HepG2 (cell line): ENCODE measurements around the gene PUS1. TPM values are rescaled to one million over a fixed set of nuclear protein-coding genes. Genes with fewer than 3 reads are reported as not detected.

ENCODE experiments used
- ARHGAP35 ChIP-seq: sonication (generic); formaldehyde crosslinking; IDR thresholded peaks from 2 replicates; pipeline ENCODE4 v1.9.0; 2022; ENCODE audit warnings: mild to moderate bottlenecking, inconsistent platforms, moderate library complexity, missing genetic modification reagents, borderline replicate concordance
- CHD4 ChIP-seq: fragments of 200-600 bp; sonication (generic); IDR thresholded peaks from 2 replicates; pipeline ENCODE4 v1.7.0; 2017; ENCODE audit warnings: mild to moderate bottlenecking, low read length, borderline replicate concordance
- ESRRA ChIP-seq: sonication (generic); formaldehyde crosslinking; IDR thresholded peaks from 2 replicates; pipeline ENCODE4 v1.5.1; 2020; ENCODE audit warnings: mild to moderate bottlenecking, low read depth, missing genetic modification reagents
- FOSL2 ChIP-seq: sonication (generic); formaldehyde crosslinking; IDR thresholded peaks from 2 replicates; pipeline ENCODE4 v1.4.0; 2020; ENCODE audit warnings: missing genetic modification reagents
- GMEB2 ChIP-seq: IDR thresholded peaks from 2 replicates; pipeline ENCODE4 v1.6.1; 2016; ENCODE audit warnings: missing biosample characterization, missing genetic modification reagents, low read depth
- HDAC1 ChIP-seq: sonication (generic); formaldehyde crosslinking; IDR thresholded peaks from 2 replicates; pipeline ENCODE4 v1.5.1; 2020; ENCODE audit warnings: mild to moderate bottlenecking, missing genetic modification reagents
- HIC2 ChIP-seq: sonication (generic); formaldehyde crosslinking; IDR thresholded peaks from 2 replicates; pipeline ENCODE4 v1.9.0; 2022; ENCODE audit warnings: low read depth, missing genetic modification reagents
- HMGA1 ChIP-seq: sonication (generic); formaldehyde crosslinking; conservative IDR thresholded peaks from 2 replicates; pipeline ENCODE4 v1.4.0; 2020; ENCODE audit warnings: missing genetic modification reagents
- KDM5A ChIP-seq: fragments of 200-600 bp; sonication (generic); IDR thresholded peaks from 2 replicates; pipeline ENCODE4 v1.7.0; 2018; ENCODE audit warnings: antibody characterized with exemption, mild to moderate bottlenecking, low read length, borderline replicate concordance
- KLF12 ChIP-seq: sonication (generic); formaldehyde crosslinking; IDR thresholded peaks from 2 replicates; pipeline ENCODE4 v1.4.0; 2020; ENCODE audit warnings: missing genetic modification reagents, borderline replicate concordance
- MAF1 ChIP-seq: sonication (generic); formaldehyde crosslinking; IDR thresholded peaks from 2 replicates; pipeline ENCODE4 v1.5.0; 2020; ENCODE audit warnings: missing genetic modification reagents, borderline replicate concordance
- MAFG ChIP-seq: sonication (generic); formaldehyde crosslinking; IDR thresholded peaks from 2 replicates; pipeline ENCODE4 v1.5.1; 2020; ENCODE audit warnings: mild to moderate bottlenecking, missing genetic modification reagents
- MED1 ChIP-seq: sonication (generic); formaldehyde crosslinking; IDR thresholded peaks from 2 replicates; pipeline ENCODE4 v1.4.0; 2020; ENCODE audit warnings: missing genetic modification reagents
- RAD21 ChIP-seq: fragments of 450-650 bp; formaldehyde crosslinking; IDR thresholded peaks from 2 replicates; pipeline ENCODE4 v1.5.0; 2020; ENCODE audit warnings: mild to moderate bottlenecking
- RBM22 ChIP-seq: fragments of 200-400 bp; formaldehyde crosslinking; optimal IDR thresholded peaks from 2 replicates; pipeline ENCODE3; 2017; ENCODE audit warnings: mild to moderate bottlenecking, low read length, moderate library complexity
- REPIN1 ChIP-seq: sonication (generic); formaldehyde crosslinking; IDR thresholded peaks from 2 replicates; pipeline ENCODE4 v1.8.0; 2022; ENCODE audit warnings: missing genetic modification reagents, low read depth, mild to moderate bottlenecking, borderline replicate concordance
- RFX1 ChIP-seq: fragments of 450-650 bp; IDR thresholded peaks from 2 replicates; pipeline ENCODE4 v1.6.1; 2017
- RFX5 ChIP-seq: IDR thresholded peaks from 2 replicates; pipeline ENCODE4 v1.6.1; 2011; ENCODE audit warnings: low read depth, low read length, improper control_type of control experiment
- SMC3 ChIP-seq: IDR thresholded peaks from 2 replicates; pipeline ENCODE4 v1.6.1; 2011; ENCODE audit warnings: low read length, improper control_type of control experiment
- TRIM22 ChIP-seq: fragments of 450-650 bp; IDR thresholded peaks from 2 replicates; pipeline ENCODE4 v1.6.1; 2017
- ZFP90 ChIP-seq: sonication (generic); formaldehyde crosslinking; IDR thresholded peaks from 2 replicates; pipeline ENCODE4 v1.8.0; 2022; ENCODE audit warnings: missing genetic modification reagents, mild to moderate bottlenecking, inconsistent platforms, borderline replicate concordance
- ZNF460 ChIP-seq: sonication (generic); formaldehyde crosslinking; IDR thresholded peaks from 2 replicates; pipeline ENCODE4 v1.5.1; 2020; ENCODE audit warnings: missing genetic modification reagents, mild to moderate bottlenecking, borderline replicate concordance
- ZNF468 ChIP-seq: sonication (generic); formaldehyde crosslinking; IDR thresholded peaks from 2 replicates; pipeline ENCODE4 v1.8.0; 2022; ENCODE audit warnings: mild to moderate bottlenecking, moderate library complexity, missing genetic modification reagents
- ZNF510 ChIP-seq: sonication (generic); formaldehyde crosslinking; IDR thresholded peaks from 2 replicates; pipeline ENCODE4 v1.4.0; 2020; ENCODE audit warnings: low read depth, mild to moderate bottlenecking, missing genetic modification reagents
- ZNF546 ChIP-seq: sonication (generic); formaldehyde crosslinking; conservative IDR thresholded peaks from 2 replicates; pipeline ENCODE4 v1.8.1; 2023; ENCODE audit warnings: mild to moderate bottlenecking, missing genetic modification reagents
- ZNF557 ChIP-seq: sonication (generic); formaldehyde crosslinking; IDR thresholded peaks from 2 replicates; pipeline ENCODE4 v1.4.0; 2020; ENCODE audit warnings: missing genetic modification reagents
- polyA plus RNA-seq, 8 experiments: library from polyadenylated mRNA; depleted of rRNA in 3 of 8; stranded (reverse) in 7 of 8; unstranded in 1 of 8; fragments of >200 nt; fragmentation: Illumina TruSeq in 4 of 8; extraction: Trizol in 4 of 8; gene quantifications; 2 replicates each; pipeline versions ENCODE4 v1.2.1 to v1.2.3, GENCODE V29; 2011 to 2016; ENCODE audit warnings: low read depth in 4 of 8, missing spikeins in 1 of 8, mixed read lengths in 1 of 8; ENCODE audit not compliant: insufficient read depth in 1 of 8
- total RNA-seq, 5 experiments: library from RNA; depleted of rRNA; stranded (reverse); fragments of >200 nt; fragmentation: Illumina TruSeq; extraction: Trizol; gene quantifications; 2 replicates each; pipeline ENCODE4 v1.2.3, GENCODE V29; 2016; ENCODE audit warnings: low read depth in 1 of 5
- TF ChIP-seq, protein P1 (sequence below): sonication (generic); formaldehyde crosslinking; IDR thresholded peaks from 2 replicates; pipeline ENCODE4 v1.8.1; 2023; ENCODE audit warnings: missing genetic modification reagents, mild to moderate bottlenecking, borderline replicate concordance

Gene PUS1
- total and polyA plus RNA-seq, 2 of the 13 experiments (the other 11 are each of a cell fraction or from before 2014, with no cell fraction given): 19.2 to 24.7 TPM

GRCh38 chr12:131949431-131950181 lies 20.5 kb downstream of the PUS1 start, which contains the start of gene EP400 (continued):
- no peak for TF ChIP-seq HIC2 (CRISPR knock-in tag)
- TF ChIP-seq HMGA1 (CRISPR knock-in tag): no peak
- peak; percentile 22; the same call in 1 of the 2 replicates for TF ChIP-seq GMEB2 (CRISPR knock-in tag)
- peak; percentile 65 for TF ChIP-seq MED1
- 0 out of 2 replicates have a peak, but pooled peaks have one; percentile 36 for TF ChIP-seq ESRRA (CRISPR knock-in tag)
- TF ChIP-seq FOSL2: no peak
- TF ChIP-seq RAD21 (CRISPR knock-in tag): peak; percentile 84
- no peak for TF ChIP-seq MAFG (CRISPR knock-in tag)
- TF ChIP-seq ARHGAP35: no peak
- TF ChIP-seq RFX5: no peak
- no peak for TF ChIP-seq ZNF468 (CRISPR knock-in tag)
- TF ChIP-seq, protein P1, sequence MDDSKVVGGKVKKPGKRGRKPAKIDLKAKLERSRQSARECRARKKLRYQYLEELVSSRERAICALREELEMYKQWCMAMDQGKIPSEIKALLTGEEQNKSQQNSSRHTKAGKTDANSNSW (CRISPR knock-in tag): no peak
- no peak for TF ChIP-seq RBM22
- TF ChIP-seq SMC3: no peak
- TF ChIP-seq ZNF460 (CRISPR knock-in tag): no peak
- no peak for TF ChIP-seq RFX1
- peak; percentile 36 for TF ChIP-seq HDAC1 (CRISPR knock-in tag)
- TF ChIP-seq REPIN1: peak; percentile 34
- no peak for TF ChIP-seq TRIM22
- no peak for TF ChIP-seq CHD4
- no peak; the same call in 1 of the 2 replicates for TF ChIP-seq ZFP90 (CRISPR knock-in tag)
- peak; percentile 16; the same call in 1 of the 2 replicates for TF ChIP-seq KDM5A
- TF ChIP-seq ZNF557 (CRISPR knock-in tag): no peak
- TF ChIP-seq ZNF510 (CRISPR knock-in tag): no peak
- TF ChIP-seq MAF1 (CRISPR knock-in tag): 0 out of 2 replicates have a peak, but pooled peaks have one; percentile 46
- peak; percentile 19; the same call in 1 of the 2 replicates for TF ChIP-seq KLF12 (CRISPR knock-in tag)
- TF ChIP-seq ZNF546 (CRISPR knock-in tag): peak; percentile 43; the same call in 1 of the 2 replicates
